ENCODE results near the gene ALG3. TPM values are rescaled to one million over a fixed set of nuclear protein-coding genes. Genes with fewer than 3 reads are reported as not detected.

ALG3 gene
- total and polyA plus RNA-seq, 7 donors, result 15.8 to 93.7 (median 36.7) TPM

DNA sequence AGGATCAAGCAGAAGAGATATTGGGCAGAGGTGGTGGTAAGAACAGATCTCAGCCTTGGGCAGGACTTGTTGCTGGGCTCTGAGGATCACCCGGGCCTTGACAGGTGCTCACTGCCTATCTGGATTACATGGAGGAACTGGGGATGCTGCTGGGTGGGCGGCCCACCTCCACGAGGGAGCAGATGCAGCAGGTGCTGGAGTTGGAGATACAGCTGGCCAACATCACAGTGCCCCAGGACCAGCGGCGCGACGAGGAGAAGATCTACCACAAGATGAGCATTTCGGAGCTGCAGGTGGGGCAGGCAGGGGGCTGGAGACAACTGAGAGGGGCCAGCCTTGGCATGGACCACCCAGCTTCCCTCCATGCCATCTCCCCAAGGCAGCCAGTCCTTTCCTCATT lies 34.9 kb upstream of the ALG3 start:
- no peaks in the 10 kb centered on the region for H3K36me3 ChIP-seq (ENCODE audit: insufficient read depth in 1 of 2, low read depth in 1 of 2)
- ATAC-seq, result no peak

DNA sequence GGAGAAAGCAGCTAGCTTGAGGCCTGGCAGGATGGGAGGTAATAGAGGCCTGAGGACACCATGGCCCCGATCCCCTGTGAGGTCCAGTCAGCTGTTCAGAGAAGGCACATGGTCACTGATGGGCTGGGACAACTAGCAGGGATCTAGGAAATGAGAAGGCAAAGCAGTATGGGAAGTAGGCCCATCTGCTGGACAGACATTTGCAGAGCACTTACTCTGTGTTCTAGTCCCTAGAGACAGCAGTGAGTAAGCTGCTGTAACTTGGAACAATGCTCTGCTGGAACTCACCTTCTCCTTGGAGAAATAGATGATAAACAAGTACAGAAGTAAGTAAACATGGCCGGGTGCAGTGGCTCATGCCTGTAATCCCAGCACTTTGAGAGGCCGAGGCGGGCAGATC lies 34.2 kb upstream of the ALG3 start:
- intact Hi-C loops (cut with DNase I), result loop anchor here in 1 of 2 donors (10.0 kb wide), 1 partner anchor 388 kb away; no protein-coding TSS in a partner anchor
- Histone ChIP-seq H3K27me3 (ENCODE audit: insufficient read depth in 3 of 3, low read length in 2 of 3) (no peaks in the 10 kb centered on the region), H3K27ac (no peak overlapping the region), H3K36me3 (ENCODE audit: insufficient read depth in 1 of 2, low read depth in 1 of 2) (no peaks in the 10 kb centered on the region), H3K4me3 (no peak overlapping the region), H3K9me3 (no peaks in the 10 kb centered on the region), H3K4me1 (no peaks in the 10 kb centered on the region)
- 86 to 93% (median 86%) methylated on average over 4 of the region's 4 CpGs for WGBS, 3 donors
- no peak for ATAC-seq
- DNase-seq, result no peak
- TF ChIP-seq, protein P1, sequence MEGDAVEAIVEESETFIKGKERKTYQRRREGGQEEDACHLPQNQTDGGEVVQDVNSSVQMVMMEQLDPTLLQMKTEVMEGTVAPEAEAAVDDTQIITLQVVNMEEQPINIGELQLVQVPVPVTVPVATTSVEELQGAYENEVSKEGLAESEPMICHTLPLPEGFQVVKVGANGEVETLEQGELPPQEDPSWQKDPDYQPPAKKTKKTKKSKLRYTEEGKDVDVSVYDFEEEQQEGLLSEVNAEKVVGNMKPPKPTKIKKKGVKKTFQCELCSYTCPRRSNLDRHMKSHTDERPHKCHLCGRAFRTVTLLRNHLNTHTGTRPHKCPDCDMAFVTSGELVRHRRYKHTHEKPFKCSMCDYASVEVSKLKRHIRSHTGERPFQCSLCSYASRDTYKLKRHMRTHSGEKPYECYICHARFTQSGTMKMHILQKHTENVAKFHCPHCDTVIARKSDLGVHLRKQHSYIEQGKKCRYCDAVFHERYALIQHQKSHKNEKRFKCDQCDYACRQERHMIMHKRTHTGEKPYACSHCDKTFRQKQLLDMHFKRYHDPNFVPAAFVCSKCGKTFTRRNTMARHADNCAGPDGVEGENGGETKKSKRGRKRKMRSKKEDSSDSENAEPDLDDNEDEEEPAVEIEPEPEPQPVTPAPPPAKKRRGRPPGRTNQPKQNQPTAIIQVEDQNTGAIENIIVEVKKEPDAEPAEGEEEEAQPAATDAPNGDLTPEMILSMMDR (IDR thresholded peaks at IDR 0.05), result no peak

More for the DNA sequence above, 34.9 kb upstream of the ALG3 start:
- H3K9me3 ChIP-seq, result no peaks in the 10 kb centered on the region
- no peak overlapping the region for H3K4me3 ChIP-seq
- WGBS, 3 donors, result 79 to 86% (median 84%) methylated on average over 8 of the region's 8 CpGs
- TF ChIP-seq, protein P1 (IDR thresholded peaks at IDR 0.05), result no peak
- H3K27me3 ChIP-seq (ENCODE audit: insufficient read depth in 3 of 3, low read length in 2 of 3), result no peaks in the 10 kb centered on the region
- H3K27ac ChIP-seq, result no peak overlapping the region
- intact Hi-C loops (cut with DNase I), result loop anchor here in 1 of 2 donors (10.0 kb wide), 1 partner anchor 389 kb away; no protein-coding TSS in a partner anchor
- no peak for DNase-seq
- H3K4me1 ChIP-seq, result no peaks in the 10 kb centered on the region

DNA sequence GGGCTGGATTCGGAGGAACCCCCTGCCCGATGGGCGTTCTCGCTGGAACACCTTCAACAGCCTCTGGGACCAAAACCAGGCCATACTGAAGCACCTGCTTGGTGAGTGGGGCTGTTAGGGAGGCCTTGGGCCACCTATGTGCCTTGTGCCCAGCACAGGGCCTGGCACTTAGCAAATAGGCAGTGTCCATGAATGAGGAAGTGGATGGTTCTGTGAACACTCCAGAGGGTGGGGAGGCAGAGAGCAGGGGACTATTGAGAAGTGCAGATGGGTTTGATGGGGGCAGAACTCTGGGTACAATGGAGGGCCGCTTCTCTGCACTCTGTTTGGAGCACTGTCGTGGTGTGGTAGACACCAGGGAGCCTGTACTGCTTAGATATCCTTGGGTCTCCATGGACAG lies 28.6 kb upstream of the ALG3 start:
- no peak for ATAC-seq
- TF ChIP-seq, protein P1 (IDR thresholded peaks at IDR 0.05), result no peak
- WGBS, 3 donors, result 87 to 90% (median 89%) methylated on average over 6 of the region's 6 CpGs

DNA sequence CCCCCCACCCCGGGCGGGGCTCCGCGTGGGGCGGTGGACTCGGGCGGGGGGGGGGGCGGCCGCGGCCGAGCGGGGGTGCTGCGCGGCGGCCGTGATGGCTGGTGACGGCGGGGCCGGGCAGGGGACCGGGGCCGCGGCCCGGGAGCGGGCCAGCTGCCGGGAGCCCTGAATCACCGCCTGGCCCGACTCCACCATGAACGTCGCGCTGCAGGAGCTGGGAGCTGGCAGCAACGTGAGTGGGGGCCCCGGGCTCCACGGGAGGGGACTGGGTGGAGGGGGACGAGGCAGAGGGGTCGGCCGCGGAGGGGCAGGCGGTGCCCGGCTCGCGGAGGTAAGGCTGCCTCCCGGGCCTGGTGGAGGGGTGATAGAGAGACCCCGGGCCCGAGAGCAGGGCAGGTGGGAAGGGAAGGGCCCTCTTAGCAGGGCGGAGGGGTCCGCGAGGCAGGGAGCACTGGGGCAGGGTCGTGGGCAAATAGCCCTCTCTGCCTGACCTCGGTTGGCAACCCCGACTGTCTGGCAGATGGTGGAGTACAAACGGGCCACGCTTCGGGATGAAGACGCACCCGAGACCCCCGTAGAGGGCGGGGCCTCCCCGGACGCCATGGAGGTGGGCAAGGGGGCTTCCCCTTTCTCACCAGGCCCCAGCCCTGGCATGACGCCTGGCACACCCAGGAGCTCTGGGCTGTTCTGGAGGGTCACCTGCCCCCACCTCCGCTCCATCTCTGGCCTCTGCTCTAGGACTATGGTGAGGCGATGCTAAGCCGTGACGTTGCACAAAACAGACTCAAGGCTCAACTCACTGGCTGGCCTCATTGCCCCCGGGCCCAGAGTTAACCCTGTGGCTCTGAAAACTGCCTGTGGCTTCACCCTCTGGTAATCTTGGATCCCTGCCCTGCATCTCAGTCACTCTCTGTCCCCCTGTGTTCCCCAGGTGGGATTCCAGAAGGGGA lies 27.5 kb upstream of the ALG3 start, which contains the start of gene ECE2:
ECE2 (plus strand) TSS at position 62 of the 950 bp plus-strand sequence; CDS start at position 194, 132 bp downstream.
- Histone ChIP-seq H3K27me3 (ENCODE audit: insufficient read depth in 3 of 3, low read length in 2 of 3) (peaks cover 0 to 47% (median 11%) of the 10 kb centered on the region in 3 donors), H3K9me3 (no peaks in the 10 kb centered on the region), H3K36me3 (ENCODE audit: insufficient read depth in 1 of 2, low read depth in 1 of 2) (no peaks in the 10 kb centered on the region), H3K4me1 (no peaks in the 10 kb centered on the region), H3K27ac (no peak within 1 kb of the TSS), H3K4me3 (peak within 1 kb of the TSS; percentile 25)
- intact Hi-C loops (cut with DNase I), result no loop called here
- 10 to 15% (median 14%) methylated on average over 41 to 64 of the region's 65 CpGs for WGBS, 3 donors
- TF ChIP-seq, protein P1 (IDR thresholded peaks at IDR 0.05), result no peak
- peak in 3 of 4 donors; percentile 44 to 54 (median 50) for ATAC-seq
- DNase-seq, result no peak

More for the DNA sequence above, 28.6 kb upstream of the ALG3 start:
- no peak for DNase-seq
- peaks cover 0 to 47% (median 11%) of the 10 kb centered on the region in 3 donors for H3K27me3 ChIP-seq (ENCODE audit: insufficient read depth in 3 of 3, low read length in 2 of 3)
- no peak overlapping the region for H3K4me3 ChIP-seq
- no peaks in the 10 kb centered on the region for H3K4me1 ChIP-seq
- intact Hi-C loops (cut with DNase I), result no loop called here
- H3K36me3 ChIP-seq (ENCODE audit: insufficient read depth in 1 of 2, low read depth in 1 of 2), result no peaks in the 10 kb centered on the region
- no peak overlapping the region for H3K27ac ChIP-seq
- H3K9me3 ChIP-seq, result no peaks in the 10 kb centered on the region

Measured in psoas muscle (tissue), 8 donors.